Adipocyte (in vitro differentiated cells): ENCODE data around the gene CRYGC.
"Not testable (repeated sequence)": the region's sequence is repeated elsewhere in the genome, so short reads cannot be mapped to it uniquely, and the experiment has no call there.

Source experiments
- DNase-seq: peaks from one replicate; pipeline ENCODE4 v3.0.0-alpha.2; 2015; ENCODE audit warnings: low read depth
- H3K27me3 ChIP-seq: replicated peaks from 2 replicates; pipeline ENCODE4 v1.7.0; 2013; ENCODE audit warnings: mild to moderate bottlenecking, low read length, moderate library complexity; ENCODE audit not compliant: control insufficient read depth, insufficient read depth
- H3K36me3 ChIP-seq: 2 replicates; pipeline ENCODE4 v1.7.0; 2013; ENCODE audit warnings: low read length, mild to moderate bottlenecking, moderate library complexity; ENCODE audit not compliant: control insufficient read depth, insufficient read depth, severe bottlenecking
- H3K4me1 ChIP-seq: 2 replicates; pipeline ENCODE4 v1.7.0; 2013; ENCODE audit warnings: mild to moderate bottlenecking, low read length, moderate library complexity; ENCODE audit not compliant: control insufficient read depth, insufficient read depth
- H3K4me3 ChIP-seq: 2 replicates; pipeline ENCODE4 v1.7.0; 2013; ENCODE audit warnings: mild to moderate bottlenecking, low read length, moderate library complexity
- H3K9ac ChIP-seq: 2 replicates; pipeline ENCODE4 v1.7.0; 2013; ENCODE audit warnings: mild to moderate bottlenecking, low read length, moderate library complexity
- H3K9me3 ChIP-seq: 2 replicates; pipeline ENCODE4 v1.7.0; 2013; ENCODE audit warnings: mild to moderate bottlenecking, low read length, moderate library complexity; ENCODE audit not compliant: control insufficient read depth

CRYGC gene

DNA sequence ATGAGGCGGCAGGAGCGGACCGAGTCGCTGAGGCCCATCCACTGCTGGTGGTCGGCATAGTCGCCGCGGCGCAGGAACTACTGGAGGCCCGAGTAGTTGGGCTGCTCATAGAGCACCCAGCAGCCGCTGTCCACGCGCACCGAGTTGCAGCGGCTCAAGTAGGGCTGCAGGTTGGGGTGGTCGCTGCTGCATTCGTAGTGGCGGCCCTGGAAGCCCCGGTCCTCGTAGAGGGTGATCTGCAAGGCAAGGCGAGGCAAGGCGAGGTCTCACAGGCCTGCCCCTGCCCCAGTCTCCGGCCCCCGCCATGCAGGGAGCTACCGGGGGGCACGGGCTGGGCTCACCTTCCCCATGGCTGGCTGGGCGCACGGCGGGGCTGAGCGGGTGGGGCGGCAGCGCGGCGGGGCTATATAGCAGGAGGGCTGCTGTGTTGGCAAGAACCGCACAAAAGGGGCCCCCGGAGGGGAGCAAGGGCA is 17.3 kb downstream of the CRYGC start:
- H3K27me3 ChIP-seq, result peaks cover 29% of the 10 kb centered on the region
- not testable (repeated sequence) for H3K4me1 ChIP-seq, H3K9me3 ChIP-seq, DNase-seq, H3K4me3 ChIP-seq, H3K36me3 ChIP-seq, H3K9ac ChIP-seq

DNA sequence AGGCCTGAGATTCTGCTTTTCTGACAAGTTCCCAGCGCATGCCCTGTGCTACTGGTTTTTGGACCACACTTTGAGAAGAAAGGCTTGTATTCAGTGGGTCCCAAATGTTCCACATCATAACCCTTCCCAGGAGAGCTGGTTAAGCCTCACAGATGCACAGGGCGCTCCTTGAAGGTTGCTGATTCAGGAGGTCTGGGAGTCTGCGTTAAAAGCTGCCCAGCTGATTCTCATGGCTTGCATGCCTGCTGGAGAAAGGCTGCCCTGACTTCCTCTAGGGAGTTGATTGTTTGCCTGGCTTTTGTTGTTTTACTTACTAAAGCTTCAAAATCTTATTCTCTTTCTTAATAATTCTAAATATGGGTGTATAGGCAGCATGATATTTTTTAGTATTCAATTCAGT is 26.0 kb downstream of the CRYGC start:
- no peak overlapping the region for H3K4me3 ChIP-seq
- DNase-seq, result no peak
- H3K9ac ChIP-seq, result no peak overlapping the region
- no peaks in the 10 kb centered on the region for H3K4me1 ChIP-seq
- H3K36me3 ChIP-seq, result no peaks in the 10 kb centered on the region
- no peaks in the 10 kb centered on the region for H3K9me3 ChIP-seq
- H3K27me3 ChIP-seq, result peaks cover 21% of the 10 kb centered on the region

GRCh38 chr2:208101716-208102631 is 27.7 kb downstream of the CRYGC start:
- peaks cover 7% of the 10 kb centered on the region for H3K4me1 ChIP-seq
- no peaks in the 10 kb centered on the region for H3K9me3 ChIP-seq
- no peak overlapping the region for H3K9ac ChIP-seq
- H3K4me3 ChIP-seq, result no peak overlapping the region
- H3K36me3 ChIP-seq, result no peaks in the 10 kb centered on the region
- peaks cover 19% of the 10 kb centered on the region for H3K27me3 ChIP-seq
- DNase-seq, result peak; percentile 54

- Histone ChIP-seq H3K36me3 (no peaks in the 10 kb centered on the region), H3K4me1 (peaks cover 7% of the 10 kb centered on the region), H3K4me3 (no peak overlapping the region), H3K27me3 (peaks cover 12% of the 10 kb centered on the region), H3K9me3 (no peaks in the 10 kb centered on the region), H3K9ac (no peak overlapping the region)
- no peak for DNase-seq
Measured at GRCh38 chr2:208099682-208100470, 29.8 kb downstream of the CRYGC start.

GRCh38 chr2:208098701-208099100 is 30.9 kb downstream of the CRYGC start:
- not testable (repeated sequence) for H3K27me3 ChIP-seq, DNase-seq, H3K4me1 ChIP-seq, H3K9me3 ChIP-seq, H3K36me3 ChIP-seq, H3K9ac ChIP-seq, H3K4me3 ChIP-seq

- peaks cover 8% of the 10 kb centered on the region for H3K27me3 ChIP-seq
- H3K9me3 ChIP-seq, result no peaks in the 10 kb centered on the region
- H3K4me1 ChIP-seq, result peaks cover 7% of the 10 kb centered on the region
- no peaks in the 10 kb centered on the region for H3K36me3 ChIP-seq
- no peak overlapping the region for H3K4me3 ChIP-seq
- DNase-seq, result no peak
- H3K9ac ChIP-seq, result no peak overlapping the region
Measured at GRCh38 chr2:208098267-208098666, 31.4 kb downstream of the CRYGC start.

DNA sequence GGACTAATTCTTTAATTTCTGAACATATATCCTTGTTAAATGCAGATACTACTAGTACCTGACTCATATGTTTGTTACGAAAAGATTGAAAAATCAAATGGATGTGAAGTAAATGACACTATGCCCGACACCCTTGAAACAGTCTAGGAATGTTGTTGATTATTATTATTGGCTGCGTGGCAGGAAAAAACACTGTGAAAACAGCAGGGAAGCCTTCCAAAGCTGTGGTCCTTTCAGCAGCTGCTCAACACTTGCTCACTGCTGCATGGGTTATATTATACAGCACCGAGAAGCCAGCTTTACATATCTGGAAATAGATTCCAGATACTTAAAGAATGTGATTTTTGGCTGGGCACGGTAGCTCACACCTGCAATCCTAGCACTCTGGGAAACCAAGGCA is 31.8 kb downstream of the CRYGC start:
- Histone ChIP-seq H3K9me3 (no peaks in the 10 kb centered on the region), H3K4me3 (no peak overlapping the region), H3K9ac (no peak overlapping the region), H3K4me1 (peaks cover 7% of the 10 kb centered on the region), H3K27me3 (peaks cover 11% of the 10 kb centered on the region), H3K36me3 (no peaks in the 10 kb centered on the region)
- no peak for DNase-seq

GRCh38 chr2:208097313-208097712 is 32.3 kb downstream of the CRYGC start:
- DNase-seq, result no peak
- H3K9ac ChIP-seq, result no peak overlapping the region

GRCh38 chr2:208096080-208096479 is 33.5 kb downstream of the CRYGC start:
- peaks cover 7% of the 10 kb centered on the region for H3K4me1 ChIP-seq

More at GRCh38 chr2:208097313-208097712, 32.3 kb downstream of the CRYGC start:
- H3K9me3 ChIP-seq, result no peaks in the 10 kb centered on the region
- no peaks in the 10 kb centered on the region for H3K36me3 ChIP-seq
- peaks cover 14% of the 10 kb centered on the region for H3K27me3 ChIP-seq
- peaks cover 7% of the 10 kb centered on the region for H3K4me1 ChIP-seq
- no peak overlapping the region for H3K4me3 ChIP-seq

GRCh38 chr2:208093128-208093527 is 36.5 kb downstream of the CRYGC start:
- Histone ChIP-seq H3K4me3 (no peak overlapping the region), H3K9me3 (peaks cover 5% of the 10 kb centered on the region), H3K36me3 (no peaks in the 10 kb centered on the region), H3K27me3 (peaks cover 11% of the 10 kb centered on the region), H3K9ac (no peak overlapping the region), H3K4me1 (peaks cover 7% of the 10 kb centered on the region)
- no peak for DNase-seq

More at GRCh38 chr2:208096080-208096479, 33.5 kb downstream of the CRYGC start:
- Histone ChIP-seq H3K4me3 (no peak overlapping the region), H3K27me3 (peaks cover 14% of the 10 kb centered on the region), H3K9me3 (no peaks in the 10 kb centered on the region), H3K9ac (no peak overlapping the region), H3K36me3 (no peaks in the 10 kb centered on the region)
- no peak for DNase-seq

DNA sequence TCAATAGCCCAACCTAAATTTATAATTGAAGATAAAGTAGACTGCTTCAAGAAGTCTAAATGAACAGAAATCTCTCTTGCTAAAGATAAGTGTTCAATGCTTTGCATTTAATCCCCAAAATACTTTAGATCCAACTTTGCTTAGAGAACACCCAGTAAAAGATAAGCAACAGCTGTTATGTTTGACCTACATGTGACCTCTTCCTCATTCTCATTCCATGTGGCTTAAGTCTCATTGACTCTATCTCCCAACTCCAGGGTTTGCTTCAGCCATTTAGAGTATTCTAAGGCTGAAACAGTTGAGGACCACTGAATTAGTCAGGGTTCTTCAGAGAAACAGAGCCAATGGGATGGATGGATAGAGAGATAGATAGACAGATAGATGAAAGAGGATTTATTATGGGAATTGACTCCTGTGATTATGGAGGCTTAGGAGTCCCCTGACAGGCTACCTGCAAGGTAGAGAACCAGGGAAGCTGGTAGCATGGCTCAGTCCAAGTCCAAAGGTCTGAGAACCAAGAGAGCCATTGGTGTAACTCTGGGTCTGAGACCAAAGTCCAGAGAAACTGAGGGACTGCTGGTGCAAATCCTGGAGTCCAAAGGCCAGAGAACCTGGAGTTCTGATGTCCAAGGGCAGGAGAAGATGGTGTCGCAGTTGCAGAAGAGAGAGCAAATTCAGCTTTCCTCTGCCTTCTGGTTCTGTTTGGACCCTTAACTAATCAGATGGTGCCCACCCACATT is 37.4 kb downstream of the CRYGC start:
- Histone ChIP-seq H3K4me3 (no peak overlapping the region), H3K36me3 (no peaks in the 10 kb centered on the region), H3K9ac (no peak overlapping the region), H3K9me3 (peaks cover 5% of the 10 kb centered on the region), H3K4me1 (peaks cover 2% of the 10 kb centered on the region), H3K27me3 (peaks cover 10% of the 10 kb centered on the region)
- DNase-seq, result no peak
